ENCODE measurements around the gene PTPRK.

Gene PTPRK

GRCh38 chr6:128394167-128394566 lies 126.2 kb downstream of the PTPRK start:
- Histone ChIP-seq H3K36me3 (replicated peaks) (no peaks in the 10 kb centered on the region), H3K27ac (no peak overlapping the region), H3K27me3 (replicated peaks) (no peaks in the 10 kb centered on the region), H3K4me3 (ENCODE audit: low read depth, low read length) (no peak overlapping the region)
- in situ Hi-C loops (cut with HindIII; ENCODE audit: low pct_ligation_motif_present, low sequenced_read_pairs) = no loop called here
- DNase-seq = no peak
- no peak for TF ChIP-seq CTCF (IDR thresholded peaks at IDR 0.05; ENCODE audit: low read depth, low read length, missing control alignments)

- H3K4me3 ChIP-seq (ENCODE audit: low read depth, low read length) = no peak overlapping the region
- TF ChIP-seq CTCF (IDR thresholded peaks at IDR 0.05; ENCODE audit: low read depth, low read length, missing control alignments) = no peak
- in situ Hi-C loops (cut with HindIII; ENCODE audit: low pct_ligation_motif_present, low sequenced_read_pairs) = no loop called here
- DNase-seq = no peak
- no peaks in the 10 kb centered on the region for H3K27me3 ChIP-seq (replicated peaks)
- H3K36me3 ChIP-seq (replicated peaks) = no peaks in the 10 kb centered on the region
- H3K27ac ChIP-seq = no peak overlapping the region
These were observed 130.4 kb downstream of the PTPRK start for GRCh38 chr6:128389820-128390534.

- Histone ChIP-seq H3K4me3 (ENCODE audit: low read depth, low read length) (no peak overlapping the region), H3K27me3 (replicated peaks) (no peaks in the 10 kb centered on the region), H3K27ac (no peak overlapping the region), H3K36me3 (replicated peaks) (no peaks in the 10 kb centered on the region)
- no peak for TF ChIP-seq CTCF (IDR thresholded peaks at IDR 0.05; ENCODE audit: low read depth, low read length, missing control alignments)
- DNase-seq = no peak
- in situ Hi-C loops (cut with HindIII; ENCODE audit: low pct_ligation_motif_present, low sequenced_read_pairs) = no loop called here
These were observed 132.0 kb downstream of the PTPRK start for GRCh38 chr6:128388380-128388779.

GRCh38 chr6:128380891-128381290 lies 139.5 kb downstream of the PTPRK start:
- Histone ChIP-seq H3K27me3 (replicated peaks) (no peaks in the 10 kb centered on the region), H3K27ac (no peak overlapping the region), H3K36me3 (replicated peaks) (peaks cover 2% of the 10 kb centered on the region), H3K4me3 (ENCODE audit: low read depth, low read length) (no peak overlapping the region)
- no peak for DNase-seq
- no peak for TF ChIP-seq CTCF (IDR thresholded peaks at IDR 0.05; ENCODE audit: low read depth, low read length, missing control alignments)
- in situ Hi-C loops (cut with HindIII; ENCODE audit: low pct_ligation_motif_present, low sequenced_read_pairs) = no loop called here

- Histone ChIP-seq H3K27me3 (replicated peaks) (no peaks in the 10 kb centered on the region), H3K27ac (no peak overlapping the region), H3K4me3 (ENCODE audit: low read depth, low read length) (no peak overlapping the region), H3K36me3 (replicated peaks) (peaks cover 2% of the 10 kb centered on the region)
- in situ Hi-C loops (cut with HindIII; ENCODE audit: low pct_ligation_motif_present, low sequenced_read_pairs) = no loop called here
- DNase-seq = no peak
- TF ChIP-seq CTCF (IDR thresholded peaks at IDR 0.05; ENCODE audit: low read depth, low read length, missing control alignments) = no peak
These were observed 140.8 kb downstream of the PTPRK start for GRCh38 chr6:128379577-128379976.

GRCh38 chr6:128376952-128377503 lies 143.4 kb downstream of the PTPRK start:
- Histone ChIP-seq H3K36me3 (replicated peaks) (peaks cover 2% of the 10 kb centered on the region), H3K4me3 (ENCODE audit: low read depth, low read length) (no peak overlapping the region), H3K27me3 (replicated peaks) (no peaks in the 10 kb centered on the region), H3K27ac (no peak overlapping the region)
- TF ChIP-seq CTCF (IDR thresholded peaks at IDR 0.05; ENCODE audit: low read depth, low read length, missing control alignments) = no peak
- in situ Hi-C loops (cut with HindIII; ENCODE audit: low pct_ligation_motif_present, low sequenced_read_pairs) = no loop called here
- DNase-seq = no peak
